K562 (cell line): Measurements from ENCODE around the gene RNH1. TPM values are rescaled to one million over a fixed set of nuclear protein-coding genes. Genes with fewer than 3 reads are reported as not detected.
A peak's percentile ranks its signal among the peaks of the same experiment; 100 is the strongest.

ENCODE experiments used
- ARID3A ChIP-seq: IDR thresholded peaks from 2 replicates; pipeline ENCODE4 v1.6.1; 2012; ENCODE audit warnings: low read depth, low read length, improper control_type of control experiment, borderline replicate concordance
- CXXC5 ChIP-seq: fragments of 250-450 bp; sonication (Bioruptor Pico); IDR thresholded peaks from 2 replicates; pipeline ENCODE4 v1.8.0; 2022; ENCODE audit warnings: inconsistent platforms, mild to moderate bottlenecking, moderate library complexity
- HCFC1 ChIP-seq: IDR thresholded peaks from 2 replicates; pipeline ENCODE4 v1.6.1; 2012; ENCODE audit warnings: low read depth, low read length, improper control_type of control experiment
- HNRNPK ChIP-seq: fragments of 200-400 bp; formaldehyde crosslinking; IDR thresholded peaks from one replicate; pipeline ENCODE4 v1.6.1; 2018; ENCODE audit warnings: mild to moderate bottlenecking, low read depth, low read length; ENCODE audit not compliant: poor library complexity, severe bottlenecking
- KDM5B ChIP-seq: fragments of 200-600 bp; sonication (generic); IDR thresholded peaks from 2 replicates; pipeline ENCODE4 v1.6.1; 2012; ENCODE audit warnings: low read depth, mild to moderate bottlenecking, moderate library complexity, low read length, control low read depth, inconsistent platforms; ENCODE audit not compliant: insufficient replicate concordance
- LCOR ChIP-seq: sonication (generic); formaldehyde crosslinking; IDR thresholded peaks from 2 replicates; pipeline ENCODE4 v1.8.0; 2022; ENCODE audit warnings: mild to moderate bottlenecking, missing genetic modification reagents
- MAFK ChIP-seq: IDR thresholded peaks from 2 replicates; pipeline ENCODE4 v1.6.1; 2011; ENCODE audit warnings: low read length, improper control_type of control experiment
- MIER1 ChIP-seq: fragments of 450-650 bp; IDR thresholded peaks from 2 replicates; pipeline ENCODE4 v1.6.1; 2016; ENCODE audit warnings: antibody characterized with exemption, mild to moderate bottlenecking, low read depth
- MYC ChIP-seq, 2 experiments: fragments of 250-450 bp in 1 of 2; sonication (Bioruptor Pico) in 1 of 2; IDR thresholded peaks; 2 replicates each; pipeline versions ENCODE4 v1.5.1 to v1.6.1; 2012 to 2021; ENCODE audit warnings: low read depth in 2 of 2, borderline replicate concordance in 1 of 2, improper control_type of control experiment in 1 of 2, low read length in 1 of 2, mild to moderate bottlenecking in 1 of 2, moderate library complexity in 1 of 2
- NR2F6 ChIP-seq: fragments of 450-650 bp; formaldehyde crosslinking; IDR thresholded peaks from 2 replicates; pipeline ENCODE4 v1.4.0; 2020; ENCODE audit warnings: mild to moderate bottlenecking
- PKNOX1 ChIP-seq: fragments of 450-650 bp; IDR thresholded peaks from 2 replicates; pipeline ENCODE4 v1.6.1; 2016
- POLR2A ChIP-seq: fragments of 450-650 bp; conservative IDR thresholded peaks from 2 replicates; pipeline ENCODE4 v1.6.1; 2016
- SP1 ChIP-seq: sonication (generic); formaldehyde crosslinking; IDR thresholded peaks from 2 replicates; pipeline ENCODE4 v1.8.1; 2022; ENCODE audit warnings: mild to moderate bottlenecking, missing genetic modification reagents
- STAG1 ChIP-seq: sonication (generic); formaldehyde crosslinking; IDR thresholded peaks from 2 replicates; pipeline ENCODE4 v1.5.0; 2020; ENCODE audit warnings: missing genetic modification reagents, borderline replicate concordance
- TAF9B ChIP-seq: fragments of 450-650 bp; IDR thresholded peaks from 2 replicates; pipeline ENCODE4 v1.6.1; 2018; ENCODE audit warnings: mild to moderate bottlenecking; ENCODE audit not compliant: partially characterized antibody
- USF2 ChIP-seq: sonication (generic); formaldehyde crosslinking; IDR thresholded peaks from 2 replicates; pipeline ENCODE4 v1.5.0; 2020; ENCODE audit warnings: missing genetic modification reagents
- ZBTB17 ChIP-seq: fragments of 450-650 bp; formaldehyde crosslinking; IDR thresholded peaks from 2 replicates; pipeline ENCODE4 v1.4.0; 2020; ENCODE audit warnings: mild to moderate bottlenecking
- ZFP1 ChIP-seq: fragments of 450-650 bp; formaldehyde crosslinking; IDR thresholded peaks from 2 replicates; pipeline ENCODE4 v1.4.0; 2020; ENCODE audit warnings: mild to moderate bottlenecking, mixed read lengths
- ZNF134 ChIP-seq: fragments of 250-450 bp; sonication (Bioruptor Pico); conservative IDR thresholded peaks from 2 replicates; pipeline ENCODE4 v1.4.0; 2020
- ZNF324 ChIP-seq: fragments of 250-450 bp; sonication (Bioruptor Pico); IDR thresholded peaks from 2 replicates; pipeline ENCODE4 v1.4.0; 2020; ENCODE audit warnings: mild to moderate bottlenecking
- polyA plus RNA-seq, 8 experiments: library from polyadenylated mRNA; depleted of rRNA in 4 of 8; stranded (reverse) in 5 of 8; unstranded in 3 of 8; fragments of >200 nt; fragmentation: Nextera tagmentation in 2 of 8; fragmentation: Illumina TruSeq in 1 of 8; extraction: Ambion mirVana in 2 of 8; extraction: Trizol in 1 of 8; gene quantifications; 2 replicates each; pipeline versions ENCODE4 v1.2.1 to v1.2.3, GENCODE V29; 2011 to 2014; ENCODE audit warnings: inconsistent platforms in 1 of 8, missing spikeins in 1 of 8
- total RNA-seq, 7 experiments: library from RNA; depleted of rRNA in 6 of 7; stranded (reverse); fragments of >200 nt in 6 of 7; fragmentation: Illumina TruSeq in 2 of 7; extraction: Trizol in 2 of 7; gene quantifications; 2 replicates each; pipeline versions ENCODE4 v1.2.1 to v1.2.3, GENCODE V29; 2011 to 2021; ENCODE audit warnings: low replicate concordance in 1 of 7
- TF ChIP-seq, protein P1 (sequence below): IDR thresholded peaks from 2 replicates; pipeline ENCODE4 v1.6.1; 2014; ENCODE audit warnings: antibody characterized with exemption
- TF ChIP-seq, protein P2 (sequence below), 2 experiments: fragments of 450-650 bp; conservative IDR thresholded peaks; 2 replicates each; pipeline ENCODE4 v1.6.1; 2017; ENCODE audit warnings: mild to moderate bottlenecking in 2 of 2, moderate library complexity in 2 of 2

The RNH1 gene
- total and polyA plus RNA-seq, 9 of the 15 experiments (the other 6 are each of a cell fraction or from before 2014, with no cell fraction given) = 2.5 to 160 (median 44.3) TPM

DNA sequence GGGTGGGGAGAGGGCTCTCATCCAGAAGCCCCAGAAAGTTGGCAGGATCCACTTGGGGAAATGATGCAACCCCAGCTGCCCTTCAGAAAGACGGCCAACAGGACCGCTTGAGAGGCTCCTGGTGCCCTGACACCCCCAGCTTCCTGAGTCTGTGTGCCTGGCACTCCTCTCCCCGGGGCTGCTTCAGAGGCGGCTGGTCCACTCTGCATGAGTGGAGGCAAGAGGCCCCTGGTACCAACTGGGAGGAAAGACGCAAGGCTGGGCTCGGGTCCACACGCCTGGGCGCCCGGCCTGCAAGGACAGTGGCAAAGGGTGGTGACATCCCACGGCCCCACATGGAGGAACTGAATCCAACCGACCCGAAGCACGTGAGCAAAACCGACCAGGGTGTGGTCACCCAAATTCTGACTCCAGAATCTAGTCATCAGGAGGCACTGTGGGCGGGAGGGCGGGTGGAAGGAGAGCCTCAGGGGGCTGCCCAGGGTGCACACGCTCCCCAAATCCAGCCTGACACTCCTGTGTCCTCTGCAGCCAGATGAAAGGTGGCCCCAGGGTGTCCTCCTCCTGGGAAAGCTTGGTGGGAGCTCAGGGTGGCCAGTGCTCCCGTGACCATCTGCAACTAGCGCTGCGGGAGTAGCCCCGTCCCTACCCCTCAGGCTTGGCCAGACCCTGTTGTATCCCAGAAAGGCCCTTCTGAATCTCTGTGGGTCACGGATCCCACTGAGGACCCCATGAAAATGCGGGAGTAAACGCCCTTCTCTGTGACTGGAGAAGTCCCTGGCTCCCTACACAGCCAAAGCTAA, 3.7 kb downstream of the RNH1 start (continued):
- TF ChIP-seq, protein P1, sequence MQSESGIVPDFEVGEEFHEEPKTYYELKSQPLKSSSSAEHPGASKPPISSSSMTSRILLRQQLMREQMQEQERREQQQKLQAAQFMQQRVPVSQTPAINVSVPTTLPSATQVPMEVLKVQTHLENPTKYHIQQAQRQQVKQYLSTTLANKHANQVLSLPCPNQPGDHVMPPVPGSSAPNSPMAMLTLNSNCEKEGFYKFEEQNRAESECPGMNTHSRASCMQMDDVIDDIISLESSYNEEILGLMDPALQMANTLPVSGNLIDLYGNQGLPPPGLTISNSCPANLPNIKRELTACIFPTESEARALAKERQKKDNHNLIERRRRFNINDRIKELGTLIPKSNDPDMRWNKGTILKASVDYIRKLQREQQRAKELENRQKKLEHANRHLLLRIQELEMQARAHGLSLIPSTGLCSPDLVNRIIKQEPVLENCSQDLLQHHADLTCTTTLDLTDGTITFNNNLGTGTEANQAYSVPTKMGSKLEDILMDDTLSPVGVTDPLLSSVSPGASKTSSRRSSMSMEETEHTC = no peak
- TF ChIP-seq MIER1 (no peak), SP1 (CRISPR knock-in tag) (no peak), CXXC5 (CRISPR knock-in tag) (0 out of 2 replicates have a peak, but pooled peaks have one; percentile 37), STAG1 (CRISPR knock-in tag) (no peak), HNRNPK (no peak), LCOR (CRISPR knock-in tag) (0 out of 2 replicates have a peak, but pooled peaks have one; percentile 44), ZNF134 (CRISPR knock-in tag) (0 out of 2 replicates have a peak, but pooled peaks have one; percentile 15), ZBTB17 (CRISPR knock-in tag) (no peak), ZNF324 (CRISPR knock-in tag) (0 out of 2 replicates have a peak, but pooled peaks have one; percentile 9), NR2F6 (CRISPR knock-in tag) (no peak), KDM5B (no peak), POLR2A (0 out of 2 replicates have a peak, but pooled peaks have one; percentile 13), HCFC1 (no peak), ARID3A (no peak), ZFP1 (CRISPR knock-in tag) (no peak), MAFK (no peak), USF2 (CRISPR knock-in tag) (peak; percentile 64), MYC (IDR thresholded peaks at IDR 0.05; ENCODE audit: low read depth, low read length) (peak; percentile 59), MYC (CRISPR knock-in tag; IDR thresholded peaks at IDR 0.05; ENCODE audit: borderline replicate concordance, low read depth) (no peak), TAF9B (no peak), PKNOX1 (no peak)
- TF ChIP-seq, protein P2, sequence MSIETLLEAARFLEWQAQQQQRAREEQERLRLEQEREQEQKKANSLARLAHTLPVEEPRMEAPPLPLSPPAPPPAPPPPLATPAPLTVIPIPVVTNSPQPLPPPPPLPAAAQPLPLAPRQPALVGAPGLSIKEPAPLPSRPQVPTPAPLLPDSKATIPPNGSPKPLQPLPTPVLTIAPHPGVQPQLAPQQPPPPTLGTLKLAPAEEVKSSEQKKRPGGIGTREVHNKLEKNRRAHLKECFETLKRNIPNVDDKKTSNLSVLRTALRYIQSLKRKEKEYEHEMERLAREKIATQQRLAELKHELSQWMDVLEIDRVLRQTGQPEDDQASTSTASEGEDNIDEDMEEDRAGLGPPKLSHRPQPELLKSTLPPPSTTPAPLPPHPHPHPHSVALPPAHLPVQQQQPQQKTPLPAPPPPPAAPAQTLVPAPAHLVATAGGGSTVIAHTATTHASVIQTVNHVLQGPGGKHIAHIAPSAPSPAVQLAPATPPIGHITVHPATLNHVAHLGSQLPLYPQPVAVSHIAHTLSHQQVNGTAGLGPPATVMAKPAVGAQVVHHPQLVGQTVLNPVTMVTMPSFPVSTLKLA (conservative IDR thresholded peaks at IDR 0.05) = peak in 1 of 2 experiments; percentile 18; a peak in 1 of 4 replicates
